ENCODE measurements around the gene PRRC2B. TPM values are rescaled to one million over a fixed set of nuclear protein-coding genes. Genes with fewer than 3 reads are reported as not detected.

The PRRC2B gene
- total and polyA plus RNA-seq, 4 donors, result 10.3 to 44.3 (median 27.0) TPM

GRCh38 chr9:131520503-131520902, 126.6 kb downstream of the PRRC2B start:
- Histone ChIP-seq H3K4me3 (ENCODE audit: low read depth in 1 of 3, low read length in 3 of 3) (no peak overlapping the region), H3K9ac (ENCODE audit: low read depth in 1 of 2, low read length in 2 of 2) (no peak overlapping the region), H3K4me1 (ENCODE audit: control insufficient read depth in 4 of 4, insufficient read depth in 4 of 4, low read length in 3 of 4) (no peaks in the 10 kb centered on the region), H3K27me3 (ENCODE audit: control insufficient read depth in 4 of 4, insufficient read depth in 4 of 4, low read length in 3 of 4) (no peaks in the 10 kb centered on the region), H3K27ac (ENCODE audit: low read depth in 1 of 2, low read length in 2 of 2) (no peak overlapping the region), H3K36me3 (ENCODE audit: control insufficient read depth in 4 of 4, insufficient read depth in 3 of 4, low read depth in 1 of 4, low read length in 3 of 4) (peaks cover 10 to 76% (median 47%) of the 10 kb centered on the region in 4 donors), H3K9me3 (ENCODE audit: control insufficient read depth in 4 of 4, low read length in 3 of 4) (peaks cover 0 to 6% (median 0%) of the 10 kb centered on the region in 4 donors)
- no peak for DNase-seq (ENCODE audit: low spot score)
- TF ChIP-seq ZBTB33 (IDR thresholded peaks at IDR 0.05), result no peak
- TF ChIP-seq EGR1 (IDR thresholded peaks at IDR 0.05; ENCODE audit: low read depth in 2 of 2), result no peak
- no peak for TF ChIP-seq RXRA (IDR thresholded peaks at IDR 0.05)
- no peak for TF ChIP-seq SP1 (IDR thresholded peaks at IDR 0.05)
- no peak for TF ChIP-seq RAD21 (IDR thresholded peaks at IDR 0.05)
- no peak for TF ChIP-seq REST (IDR thresholded peaks at IDR 0.05)
- TF ChIP-seq GABPA (IDR thresholded peaks at IDR 0.05 in 1 of 2, conservative IDR thresholded peaks at IDR 0.05 in 1 of 2), result no peak
- TF ChIP-seq, protein P1, sequence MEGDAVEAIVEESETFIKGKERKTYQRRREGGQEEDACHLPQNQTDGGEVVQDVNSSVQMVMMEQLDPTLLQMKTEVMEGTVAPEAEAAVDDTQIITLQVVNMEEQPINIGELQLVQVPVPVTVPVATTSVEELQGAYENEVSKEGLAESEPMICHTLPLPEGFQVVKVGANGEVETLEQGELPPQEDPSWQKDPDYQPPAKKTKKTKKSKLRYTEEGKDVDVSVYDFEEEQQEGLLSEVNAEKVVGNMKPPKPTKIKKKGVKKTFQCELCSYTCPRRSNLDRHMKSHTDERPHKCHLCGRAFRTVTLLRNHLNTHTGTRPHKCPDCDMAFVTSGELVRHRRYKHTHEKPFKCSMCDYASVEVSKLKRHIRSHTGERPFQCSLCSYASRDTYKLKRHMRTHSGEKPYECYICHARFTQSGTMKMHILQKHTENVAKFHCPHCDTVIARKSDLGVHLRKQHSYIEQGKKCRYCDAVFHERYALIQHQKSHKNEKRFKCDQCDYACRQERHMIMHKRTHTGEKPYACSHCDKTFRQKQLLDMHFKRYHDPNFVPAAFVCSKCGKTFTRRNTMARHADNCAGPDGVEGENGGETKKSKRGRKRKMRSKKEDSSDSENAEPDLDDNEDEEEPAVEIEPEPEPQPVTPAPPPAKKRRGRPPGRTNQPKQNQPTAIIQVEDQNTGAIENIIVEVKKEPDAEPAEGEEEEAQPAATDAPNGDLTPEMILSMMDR (IDR thresholded peaks at IDR 0.05; ENCODE audit: low read depth, low read length, missing input control), result no peak
- no peak for TF ChIP-seq NR2F2 (IDR thresholded peaks at IDR 0.05)
- no peak for TF ChIP-seq FOXA2 (IDR thresholded peaks at IDR 0.05)
- no peak for TF ChIP-seq FOXA1 (IDR thresholded peaks at IDR 0.05)
- TF ChIP-seq YY1 (IDR thresholded peaks at IDR 0.05), result no peak
- TF ChIP-seq, protein P2, sequence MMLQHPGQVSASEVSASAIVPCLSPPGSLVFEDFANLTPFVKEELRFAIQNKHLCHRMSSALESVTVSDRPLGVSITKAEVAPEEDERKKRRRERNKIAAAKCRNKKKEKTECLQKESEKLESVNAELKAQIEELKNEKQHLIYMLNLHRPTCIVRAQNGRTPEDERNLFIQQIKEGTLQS (IDR thresholded peaks at IDR 0.05), result no peak
- TF ChIP-seq HNF4A (conservative IDR thresholded peaks at IDR 0.05), result no peak
- 84% methylated on average over 16 of the region's 16 CpGs for WGBS

GRCh38 chr9:131521203-131521602, 127.3 kb downstream of the PRRC2B start:
- no peak for DNase-seq (ENCODE audit: low spot score)
- no peaks in the 10 kb centered on the region for H3K27me3 ChIP-seq (ENCODE audit: control insufficient read depth in 4 of 4, insufficient read depth in 4 of 4, low read length in 3 of 4)
- peaks cover 10 to 76% (median 43%) of the 10 kb centered on the region in 4 donors for H3K36me3 ChIP-seq (ENCODE audit: control insufficient read depth in 4 of 4, insufficient read depth in 3 of 4, low read depth in 1 of 4, low read length in 3 of 4)
- no peak overlapping the region for H3K9ac ChIP-seq (ENCODE audit: low read depth in 1 of 2, low read length in 2 of 2)
- no peak overlapping the region for H3K27ac ChIP-seq (ENCODE audit: low read depth in 1 of 2, low read length in 2 of 2)
- H3K9me3 ChIP-seq (ENCODE audit: control insufficient read depth in 4 of 4, low read length in 3 of 4), result peaks cover 0 to 2% (median 0%) of the 10 kb centered on the region in 4 donors
- no peaks in the 10 kb centered on the region for H3K4me1 ChIP-seq (ENCODE audit: control insufficient read depth in 4 of 4, insufficient read depth in 4 of 4, low read length in 3 of 4)
- WGBS, result 96% methylated on average over 10 of the region's 10 CpGs
- no peak overlapping the region for H3K4me3 ChIP-seq (ENCODE audit: low read depth in 1 of 3, low read length in 3 of 3)
- TF ChIP-seq NR2F2 (IDR thresholded peaks at IDR 0.05), result no peak
- TF ChIP-seq RAD21 (IDR thresholded peaks at IDR 0.05), result no peak
- TF ChIP-seq HNF4A (conservative IDR thresholded peaks at IDR 0.05), result no peak
- no peak for TF ChIP-seq GABPA (IDR thresholded peaks at IDR 0.05 in 1 of 2, conservative IDR thresholded peaks at IDR 0.05 in 1 of 2)
- no peak for TF ChIP-seq EGR1 (IDR thresholded peaks at IDR 0.05; ENCODE audit: low read depth in 2 of 2)
- no peak for TF ChIP-seq MAX (IDR thresholded peaks at IDR 0.05)
- no peak for TF ChIP-seq JUND (IDR thresholded peaks at IDR 0.05)
- TF ChIP-seq YY1 (IDR thresholded peaks at IDR 0.05), result no peak
- TF ChIP-seq, protein P2 (IDR thresholded peaks at IDR 0.05), result no peak
- TF ChIP-seq ZBTB33 (IDR thresholded peaks at IDR 0.05), result no peak
- no peak for TF ChIP-seq RXRA (IDR thresholded peaks at IDR 0.05)
- TF ChIP-seq TAF1 (conservative IDR thresholded peaks at IDR 0.05), result no peak
- no peak for TF ChIP-seq FOXA2 (IDR thresholded peaks at IDR 0.05)
- TF ChIP-seq, protein P1 (IDR thresholded peaks at IDR 0.05; ENCODE audit: low read depth, low read length, missing input control), result no peak
- TF ChIP-seq SP1 (IDR thresholded peaks at IDR 0.05), result no peak
- no peak for TF ChIP-seq HNF4G (IDR thresholded peaks at IDR 0.05)

All from liver (tissue), 9 donors.